ENCODE measurements around the gene NUTM2A. TPM values are rescaled to one million over a fixed set of nuclear protein-coding genes. Genes with fewer than 3 reads are reported as not detected.
"Not testable (repeated sequence)": the region's sequence is repeated elsewhere in the genome, so short reads cannot be mapped to it uniquely, and the experiment has no call there.

The NUTM2A gene
- total RNA-seq, 2 experiments from 2014 or later: 1.2 to 1.6 TPM

DNA sequence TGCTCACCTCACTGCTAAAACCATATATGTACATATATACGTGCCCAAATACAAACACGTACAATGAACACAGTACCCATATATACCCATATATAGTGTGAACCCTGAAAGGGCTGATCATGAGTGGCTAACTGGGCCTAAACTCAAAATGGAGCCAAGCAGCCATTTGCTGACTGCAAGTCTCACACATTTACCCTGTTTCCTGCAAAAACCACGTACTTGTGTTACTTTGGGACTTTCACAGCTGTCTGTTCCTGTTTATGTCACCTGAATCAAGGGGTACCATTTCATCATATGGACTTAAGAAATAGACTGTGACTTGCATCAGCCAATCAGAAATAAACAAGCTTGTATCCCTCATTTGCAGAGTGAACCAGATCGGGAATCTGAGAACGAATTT lies 5.9 kb upstream of the NUTM2A start:
- H3K36me3 ChIP-seq (ENCODE audit: insufficient read depth, low read length); H3K36me3 Mint-ChIP-seq (ENCODE audit: low read depth); H3K27ac Mint-ChIP-seq; H3K27me3 Mint-ChIP-seq; H3K4me3 ChIP-seq (ENCODE audit: low read length); DNase-seq; CTCF ChIA-PET; H3K27me3 ChIP-seq (ENCODE audit: control insufficient read depth in 1 of 2, insufficient read depth in 2 of 2, low read length in 2 of 2); H3K4me3 Mint-ChIP-seq; H3K4me1 ChIP-seq (ENCODE audit: insufficient read depth, low read length); H3K9me3 ChIP-seq (ENCODE audit: control insufficient read depth in 1 of 2, insufficient read depth in 1 of 2, low read length in 2 of 2); ATAC-seq (ENCODE audit: poor library complexity); H3K27ac ChIP-seq (ENCODE audit: low read depth in 1 of 2, low read length in 2 of 2); POLR2A ChIA-PET; H3K9me3 Mint-ChIP-seq; H3K4me1 Mint-ChIP-seq (ENCODE audit: low read depth); intact Hi-C loops (cut with DNase I, micrococcal nuclease): not testable (repeated sequence)

DNA sequence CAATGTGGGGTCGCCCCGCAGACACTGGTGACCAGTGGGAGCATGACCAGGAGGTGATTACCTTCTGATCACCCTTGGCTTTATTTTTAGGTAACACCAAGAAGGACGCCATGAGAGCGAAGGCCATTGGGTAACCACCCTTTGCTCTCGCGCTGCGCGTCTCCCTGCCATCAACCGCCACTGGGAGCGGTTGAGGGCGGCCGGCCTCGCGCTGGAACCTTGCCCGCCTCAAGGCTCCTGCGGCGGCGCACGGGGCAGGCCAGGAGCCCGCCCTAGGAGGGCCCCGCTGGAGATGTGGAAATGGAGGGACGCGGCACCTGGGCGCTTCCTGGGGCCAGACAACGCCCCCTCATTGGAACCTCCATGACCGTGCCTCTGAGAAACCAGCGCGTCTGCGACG lies 2.5 kb upstream of the NUTM2A start:
- H3K4me1 ChIP-seq (ENCODE audit: insufficient read depth, low read length); H3K4me3 ChIP-seq (ENCODE audit: low read length); POLR2A ChIA-PET; H3K36me3 Mint-ChIP-seq (ENCODE audit: low read depth); H3K4me3 Mint-ChIP-seq; H3K9me3 Mint-ChIP-seq; H3K4me1 Mint-ChIP-seq (ENCODE audit: low read depth); H3K27ac ChIP-seq (ENCODE audit: low read depth in 1 of 2, low read length in 2 of 2); H3K36me3 ChIP-seq (ENCODE audit: insufficient read depth, low read length); H3K27ac Mint-ChIP-seq; intact Hi-C loops (cut with DNase I, micrococcal nuclease); CTCF ChIA-PET; H3K27me3 ChIP-seq (ENCODE audit: control insufficient read depth in 1 of 2, insufficient read depth in 2 of 2, low read length in 2 of 2); H3K9me3 ChIP-seq (ENCODE audit: control insufficient read depth in 1 of 2, insufficient read depth in 1 of 2, low read length in 2 of 2); H3K27me3 Mint-ChIP-seq; DNase-seq; ATAC-seq (ENCODE audit: poor library complexity): not testable (repeated sequence)

DNA sequence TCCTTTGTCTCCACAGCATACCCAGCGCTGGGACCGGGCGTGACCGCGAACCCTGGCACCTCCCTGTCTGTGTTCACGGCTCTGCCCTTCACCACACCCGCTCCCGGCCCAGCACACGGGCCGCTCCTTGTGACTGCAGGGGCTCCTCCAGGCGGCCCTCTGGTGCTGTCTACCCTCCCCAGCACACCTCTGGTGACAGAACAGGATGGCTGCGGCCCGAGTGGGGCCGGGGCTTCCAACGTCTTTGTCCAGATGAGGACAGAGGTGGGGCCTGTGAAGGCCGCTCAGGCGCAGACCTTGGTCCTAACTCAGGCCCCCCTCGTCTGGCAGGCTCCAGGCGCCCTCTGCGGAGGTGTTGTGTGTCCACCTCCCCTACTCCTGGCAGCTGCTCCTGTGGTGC lies 3.0 kb downstream of the NUTM2A start:
- H3K9me3 Mint-ChIP-seq; H3K4me3 Mint-ChIP-seq; H3K27me3 Mint-ChIP-seq; H3K9me3 ChIP-seq (ENCODE audit: control insufficient read depth in 1 of 2, insufficient read depth in 1 of 2, low read length in 2 of 2); H3K27me3 ChIP-seq (ENCODE audit: control insufficient read depth in 1 of 2, insufficient read depth in 2 of 2, low read length in 2 of 2); H3K4me1 ChIP-seq (ENCODE audit: insufficient read depth, low read length); H3K36me3 Mint-ChIP-seq (ENCODE audit: low read depth); H3K27ac Mint-ChIP-seq; ATAC-seq (ENCODE audit: poor library complexity); intact Hi-C loops (cut with DNase I, micrococcal nuclease); H3K36me3 ChIP-seq (ENCODE audit: insufficient read depth, low read length); CTCF ChIA-PET; POLR2A ChIA-PET; H3K27ac ChIP-seq (ENCODE audit: low read depth in 1 of 2, low read length in 2 of 2); DNase-seq; H3K4me1 Mint-ChIP-seq (ENCODE audit: low read depth); H3K4me3 ChIP-seq (ENCODE audit: low read length): not testable (repeated sequence)

DNA sequence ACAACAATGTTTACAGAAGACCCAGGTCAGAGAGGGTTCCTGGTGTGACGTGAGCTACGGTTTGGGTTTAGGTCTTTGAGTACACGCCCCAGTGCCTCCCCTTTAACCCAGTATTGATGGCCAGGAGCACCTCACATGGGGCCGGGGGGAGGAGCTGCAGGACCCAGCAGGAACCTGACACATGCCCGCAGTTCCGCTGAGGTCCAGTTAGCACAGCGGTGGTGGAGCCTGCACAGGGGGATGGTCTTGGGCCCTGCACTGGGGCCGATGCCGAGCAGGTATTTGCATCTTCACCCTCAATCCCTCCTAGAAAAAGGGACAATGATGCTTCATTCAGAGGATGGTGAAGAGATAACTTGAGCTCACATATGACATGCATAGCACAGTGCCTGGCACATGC lies 4.0 kb downstream of the NUTM2A start:
- H3K27me3 ChIP-seq (ENCODE audit: control insufficient read depth in 1 of 2, insufficient read depth in 2 of 2, low read length in 2 of 2); DNase-seq; H3K36me3 ChIP-seq (ENCODE audit: insufficient read depth, low read length); H3K27me3 Mint-ChIP-seq; H3K27ac ChIP-seq (ENCODE audit: low read depth in 1 of 2, low read length in 2 of 2); CTCF ChIA-PET; H3K4me3 Mint-ChIP-seq; H3K4me1 ChIP-seq (ENCODE audit: insufficient read depth, low read length); H3K4me1 Mint-ChIP-seq (ENCODE audit: low read depth); H3K9me3 Mint-ChIP-seq; H3K36me3 Mint-ChIP-seq (ENCODE audit: low read depth); H3K4me3 ChIP-seq (ENCODE audit: low read length); POLR2A ChIA-PET; ATAC-seq (ENCODE audit: poor library complexity); H3K27ac Mint-ChIP-seq; H3K9me3 ChIP-seq (ENCODE audit: control insufficient read depth in 1 of 2, insufficient read depth in 1 of 2, low read length in 2 of 2); intact Hi-C loops (cut with DNase I, micrococcal nuclease): not testable (repeated sequence)

DNA sequence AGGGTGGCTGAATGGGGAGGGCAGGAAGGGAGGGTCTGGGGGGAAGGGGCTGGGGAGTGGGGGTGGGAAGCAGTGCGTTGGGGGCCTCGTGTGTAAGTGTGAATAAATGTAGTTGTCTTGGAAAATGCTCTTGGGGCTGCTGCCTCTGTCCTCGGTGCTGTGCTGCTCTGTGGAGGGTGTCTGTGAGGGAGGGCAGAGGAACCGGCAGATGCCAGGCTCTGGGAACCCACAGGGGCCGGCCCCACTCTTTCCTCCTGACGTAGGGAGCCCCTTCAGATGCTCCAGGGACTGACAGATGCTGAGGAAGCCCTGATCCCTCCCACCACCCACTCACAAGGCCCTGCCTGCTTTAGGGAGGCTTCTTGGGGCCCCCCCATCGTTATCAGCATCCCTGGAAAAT lies 9.6 kb downstream of the NUTM2A start:
- POLR2A ChIA-PET; DNase-seq; intact Hi-C loops (cut with DNase I, micrococcal nuclease); H3K27me3 ChIP-seq (ENCODE audit: control insufficient read depth in 1 of 2, insufficient read depth in 2 of 2, low read length in 2 of 2); H3K4me1 Mint-ChIP-seq (ENCODE audit: low read depth); H3K36me3 ChIP-seq (ENCODE audit: insufficient read depth, low read length); H3K9me3 ChIP-seq (ENCODE audit: control insufficient read depth in 1 of 2, insufficient read depth in 1 of 2, low read length in 2 of 2); CTCF ChIA-PET; H3K27ac Mint-ChIP-seq; H3K27ac ChIP-seq (ENCODE audit: low read depth in 1 of 2, low read length in 2 of 2); H3K36me3 Mint-ChIP-seq (ENCODE audit: low read depth); ATAC-seq (ENCODE audit: poor library complexity); H3K9me3 Mint-ChIP-seq; H3K27me3 Mint-ChIP-seq; H3K4me3 Mint-ChIP-seq; H3K4me3 ChIP-seq (ENCODE audit: low read length); H3K4me1 ChIP-seq (ENCODE audit: insufficient read depth, low read length): not testable (repeated sequence)

DNA sequence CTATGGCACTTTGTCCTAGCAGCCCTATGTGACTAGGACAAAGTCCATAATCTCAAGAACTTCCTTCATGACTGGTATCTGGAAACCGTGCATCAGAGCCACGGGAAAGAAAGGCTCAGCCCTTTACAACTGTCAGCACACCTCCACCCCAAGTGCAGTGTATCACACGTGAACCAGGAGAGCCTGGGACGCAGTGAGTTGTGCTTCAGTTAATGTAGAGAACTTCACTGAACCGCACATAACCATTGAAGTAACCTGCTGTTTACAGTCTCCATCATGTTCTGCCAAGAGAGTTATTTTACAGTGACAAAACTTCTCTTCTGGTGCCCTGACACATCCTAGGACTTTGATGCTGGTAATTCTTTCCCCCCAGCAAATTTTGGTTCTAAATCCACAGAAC lies 12.0 kb downstream of the NUTM2A start:
- intact Hi-C loops (cut with DNase I, micrococcal nuclease); H3K27ac Mint-ChIP-seq; H3K4me1 Mint-ChIP-seq (ENCODE audit: low read depth); H3K36me3 ChIP-seq (ENCODE audit: insufficient read depth, low read length); H3K4me1 ChIP-seq (ENCODE audit: insufficient read depth, low read length); H3K9me3 Mint-ChIP-seq; H3K27me3 Mint-ChIP-seq; CTCF ChIA-PET; DNase-seq; H3K27me3 ChIP-seq (ENCODE audit: control insufficient read depth in 1 of 2, insufficient read depth in 2 of 2, low read length in 2 of 2); H3K36me3 Mint-ChIP-seq (ENCODE audit: low read depth); ATAC-seq (ENCODE audit: poor library complexity); H3K27ac ChIP-seq (ENCODE audit: low read depth in 1 of 2, low read length in 2 of 2); H3K4me3 ChIP-seq (ENCODE audit: low read length); POLR2A ChIA-PET; H3K9me3 ChIP-seq (ENCODE audit: control insufficient read depth in 1 of 2, insufficient read depth in 1 of 2, low read length in 2 of 2); H3K4me3 Mint-ChIP-seq: not testable (repeated sequence)

DNA sequence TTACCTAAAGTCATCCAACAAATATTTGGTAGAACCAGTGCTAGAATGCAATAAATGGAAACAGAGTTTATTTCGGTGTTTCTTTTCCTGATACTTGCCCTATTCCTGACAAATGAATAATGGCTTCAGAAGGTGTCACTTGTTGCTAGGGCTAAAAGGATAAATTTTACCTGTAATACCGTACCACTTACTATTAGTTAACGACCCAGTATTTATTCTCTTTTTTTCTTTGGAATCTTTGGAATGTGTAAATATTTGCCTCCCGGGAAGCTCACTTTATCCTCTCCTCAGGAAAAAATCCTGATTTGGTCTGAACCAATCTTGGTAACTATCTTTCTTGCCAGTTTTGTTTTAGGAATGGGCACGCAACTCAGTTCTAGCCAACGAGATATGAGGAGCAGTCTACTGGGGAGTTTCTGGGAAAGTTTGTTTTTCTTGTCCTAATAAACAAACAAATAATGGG lies 14.1 kb downstream of the NUTM2A start:
- intact Hi-C loops (cut with DNase I, micrococcal nuclease); H3K4me1 Mint-ChIP-seq (ENCODE audit: low read depth); H3K27ac ChIP-seq (ENCODE audit: low read depth in 1 of 2, low read length in 2 of 2); CTCF ChIA-PET; H3K9me3 ChIP-seq (ENCODE audit: control insufficient read depth in 1 of 2, insufficient read depth in 1 of 2, low read length in 2 of 2); DNase-seq; H3K4me1 ChIP-seq (ENCODE audit: insufficient read depth, low read length); H3K4me3 Mint-ChIP-seq; H3K36me3 Mint-ChIP-seq (ENCODE audit: low read depth); ATAC-seq (ENCODE audit: poor library complexity); H3K9me3 Mint-ChIP-seq; H3K27ac Mint-ChIP-seq; H3K36me3 ChIP-seq (ENCODE audit: insufficient read depth, low read length); POLR2A ChIA-PET; H3K4me3 ChIP-seq (ENCODE audit: low read length); H3K27me3 Mint-ChIP-seq; H3K27me3 ChIP-seq (ENCODE audit: control insufficient read depth in 1 of 2, insufficient read depth in 2 of 2, low read length in 2 of 2): not testable (repeated sequence)

Measured in CD4-positive, alpha-beta T cell (primary cell).